Panc1 (cell line): ENCODE data around the gene DNER. TPM values are rescaled to one million over a fixed set of nuclear protein-coding genes. Genes with fewer than 3 reads are reported as not detected.

Experiments
- ATAC-seq: fragments of 200-7000 bp; cut with Tn5 transposase; 2 replicates; pipeline ENCODE4 v1.9.1; 2020; ENCODE audit warnings: mild to moderate bottlenecking, moderate library complexity
- BruUV-seq: library from RNA; stranded (reverse); fragments of 400-500 nt; replicated peaks from 2 replicates; lab custom pipeline; 2021; lab: Mats Ljungman, UMichigan
- CTCF ChIA-PET: fragments of 300-600 bp; sonication (Branson Sonifier 250); formaldehyde crosslinking; loops from one replicate; lab custom pipeline; 2022; ENCODE audit warnings: antibody characterized with exemption; lab: Charles Lee
- POLR2A ChIA-PET: fragments of 300-600 bp; sonication (Branson Sonifier 250); formaldehyde crosslinking; loops from one replicate; lab custom pipeline; 2022; ENCODE audit warnings: antibody characterized with exemption; lab: Charles Lee
- DNase-seq: peaks from one replicate; pipeline ENCODE4 v3.0.0-alpha.2; 2010; ENCODE audit warnings: low read depth, low spot score
- H3K27ac ChIP-seq: 2 replicates; pipeline ENCODE4 v1.5.1; 2011; ENCODE audit warnings: mild to moderate bottlenecking, low read length, inconsistent platforms
- H3K27me3 ChIP-seq: fragments of 200-500 bp; sonication (Bioruptor generic); 2 replicates; pipeline ENCODE4 v1.6.0; 2014; ENCODE audit warnings: low read length, inconsistent platforms; ENCODE audit not compliant: control insufficient read depth, insufficient read depth
- H3K36me3 ChIP-seq: fragments of 200-500 bp; sonication (Bioruptor generic); 2 replicates; pipeline ENCODE4 v1.5.1; 2014; ENCODE audit warnings: inconsistent platforms, mild to moderate bottlenecking, low read length, moderate library complexity; ENCODE audit not compliant: control insufficient read depth, insufficient read depth
- H3K4me1 ChIP-seq: 2 replicates; pipeline ENCODE4 v1.5.1; 2011; ENCODE audit warnings: inconsistent platforms, mild to moderate bottlenecking, low read length, moderate library complexity; ENCODE audit not compliant: control insufficient read depth, insufficient read depth
- H3K4me3 ChIP-seq, 2 experiments: 2 replicates each; pipeline ENCODE4 v1.5.1; 2011 to 2012; ENCODE audit warnings: low read depth in 2 of 2, low read length in 2 of 2, mild to moderate bottlenecking in 2 of 2, inconsistent platforms in 1 of 2, moderate library complexity in 1 of 2
- H3K9me3 ChIP-seq: fragments of 200-500 bp; sonication (Bioruptor generic); 2 replicates; pipeline ENCODE4 v1.5.1; 2014; ENCODE audit warnings: low read depth, mild to moderate bottlenecking, inconsistent platforms, low read length, moderate library complexity; ENCODE audit not compliant: control insufficient read depth, insufficient read depth
- POLR2AphosphoS5 ChIP-seq: IDR thresholded peaks from 2 replicates; pipeline ENCODE4 v1.6.1; 2012; ENCODE audit warnings: mild to moderate bottlenecking, low read depth, low read length, moderate library complexity
- SIN3A ChIP-seq: IDR thresholded peaks from 2 replicates; pipeline ENCODE4 v1.6.1; 2012; ENCODE audit warnings: low read depth, mild to moderate bottlenecking, low read length, moderate library complexity, borderline replicate concordance; ENCODE audit not compliant: insufficient read depth
- TCF7L2 ChIP-seq: IDR thresholded peaks from 2 replicates; pipeline ENCODE4 v1.6.1; 2011; ENCODE audit warnings: mild to moderate bottlenecking, low read depth, low read length, inconsistent platforms
- in situ Hi-C: cut with HindIII; loops from 2 replicates; pipeline ENCODE4 v1.10.0; 2016; ENCODE audit warnings: low sequenced_read_pairs, low pct_unique_long_range_greater_than_20kb
- intact Hi-C: fragments of 100-400 bp; cut with micrococcal nuclease; formaldehyde crosslinking; loops from one replicate; pipeline ENCODE4 v1.10.0; 2022; ENCODE audit not compliant: unreplicated experiment
- total RNA-seq: library from RNA; stranded (reverse); gene quantifications from one replicate; pipeline ENCODE4 v1.2.1, GENCODE V29; 2021; ENCODE audit not compliant: unreplicated experiment
- TF ChIP-seq, protein P1 (sequence below): fragments of 450-650 bp; IDR thresholded peaks from 2 replicates; pipeline ENCODE4 v1.5.1; 2017; ENCODE audit warnings: mild to moderate bottlenecking
- TF ChIP-seq, protein P2 (sequence below), 2 experiments: IDR thresholded peaks; 2 replicates each; pipeline ENCODE4 v1.6.1; 2011 to 2012; ENCODE audit warnings: low read depth in 2 of 2, control low read depth in 1 of 2, low read length in 1 of 2, mild to moderate bottlenecking in 1 of 2, moderate library complexity in 1 of 2; ENCODE audit not compliant: insufficient read depth in 1 of 2

Gene DNER
- total RNA-seq, 1 experiment from 2014 or later = 0.31 TPM

DNA sequence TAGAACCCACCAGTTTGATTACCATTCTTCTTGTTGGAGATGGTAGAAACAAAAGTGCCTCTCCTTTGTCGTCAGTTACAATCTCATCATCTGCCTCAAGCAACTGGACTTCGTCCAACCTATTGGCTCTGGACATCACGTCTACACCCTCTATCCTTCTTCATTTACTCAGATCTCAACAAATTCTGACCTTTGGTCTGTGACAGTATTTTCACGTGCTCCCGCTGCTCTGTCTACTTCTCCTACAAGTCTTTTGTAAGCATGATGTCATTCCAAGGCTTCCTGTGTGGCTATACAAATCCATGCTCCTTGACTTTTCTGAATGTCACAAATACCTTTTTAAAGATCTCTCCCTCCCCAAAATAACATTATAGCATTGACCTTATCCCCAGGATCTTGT, 400.2 kb downstream of the DNER start:
- H3K27me3 ChIP-seq = no peaks in the 10 kb centered on the region
- no peaks in the 10 kb centered on the region for H3K4me1 ChIP-seq
- CTCF ChIA-PET = no interaction called here
- POLR2A ChIA-PET = no interaction called here
- H3K4me3 ChIP-seq = no peak overlapping the region
- H3K36me3 ChIP-seq = no peaks in the 10 kb centered on the region
- DNase-seq (no peak), ATAC-seq (no peak)
- in situ Hi-C loops (no loop called here), intact Hi-C loops (no loop called here)
- H3K9me3 ChIP-seq = no peaks in the 10 kb centered on the region
- BruUV-seq = no TSS peak
- H3K27ac ChIP-seq = no peak overlapping the region
- no peak for TF ChIP-seq SIN3A
- TF ChIP-seq TCF7L2 = no peak
- no peak for TF ChIP-seq POLR2AphosphoS5
- TF ChIP-seq, protein P1, sequence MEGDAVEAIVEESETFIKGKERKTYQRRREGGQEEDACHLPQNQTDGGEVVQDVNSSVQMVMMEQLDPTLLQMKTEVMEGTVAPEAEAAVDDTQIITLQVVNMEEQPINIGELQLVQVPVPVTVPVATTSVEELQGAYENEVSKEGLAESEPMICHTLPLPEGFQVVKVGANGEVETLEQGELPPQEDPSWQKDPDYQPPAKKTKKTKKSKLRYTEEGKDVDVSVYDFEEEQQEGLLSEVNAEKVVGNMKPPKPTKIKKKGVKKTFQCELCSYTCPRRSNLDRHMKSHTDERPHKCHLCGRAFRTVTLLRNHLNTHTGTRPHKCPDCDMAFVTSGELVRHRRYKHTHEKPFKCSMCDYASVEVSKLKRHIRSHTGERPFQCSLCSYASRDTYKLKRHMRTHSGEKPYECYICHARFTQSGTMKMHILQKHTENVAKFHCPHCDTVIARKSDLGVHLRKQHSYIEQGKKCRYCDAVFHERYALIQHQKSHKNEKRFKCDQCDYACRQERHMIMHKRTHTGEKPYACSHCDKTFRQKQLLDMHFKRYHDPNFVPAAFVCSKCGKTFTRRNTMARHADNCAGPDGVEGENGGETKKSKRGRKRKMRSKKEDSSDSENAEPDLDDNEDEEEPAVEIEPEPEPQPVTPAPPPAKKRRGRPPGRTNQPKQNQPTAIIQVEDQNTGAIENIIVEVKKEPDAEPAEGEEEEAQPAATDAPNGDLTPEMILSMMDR = no peak
- TF ChIP-seq, protein P2, sequence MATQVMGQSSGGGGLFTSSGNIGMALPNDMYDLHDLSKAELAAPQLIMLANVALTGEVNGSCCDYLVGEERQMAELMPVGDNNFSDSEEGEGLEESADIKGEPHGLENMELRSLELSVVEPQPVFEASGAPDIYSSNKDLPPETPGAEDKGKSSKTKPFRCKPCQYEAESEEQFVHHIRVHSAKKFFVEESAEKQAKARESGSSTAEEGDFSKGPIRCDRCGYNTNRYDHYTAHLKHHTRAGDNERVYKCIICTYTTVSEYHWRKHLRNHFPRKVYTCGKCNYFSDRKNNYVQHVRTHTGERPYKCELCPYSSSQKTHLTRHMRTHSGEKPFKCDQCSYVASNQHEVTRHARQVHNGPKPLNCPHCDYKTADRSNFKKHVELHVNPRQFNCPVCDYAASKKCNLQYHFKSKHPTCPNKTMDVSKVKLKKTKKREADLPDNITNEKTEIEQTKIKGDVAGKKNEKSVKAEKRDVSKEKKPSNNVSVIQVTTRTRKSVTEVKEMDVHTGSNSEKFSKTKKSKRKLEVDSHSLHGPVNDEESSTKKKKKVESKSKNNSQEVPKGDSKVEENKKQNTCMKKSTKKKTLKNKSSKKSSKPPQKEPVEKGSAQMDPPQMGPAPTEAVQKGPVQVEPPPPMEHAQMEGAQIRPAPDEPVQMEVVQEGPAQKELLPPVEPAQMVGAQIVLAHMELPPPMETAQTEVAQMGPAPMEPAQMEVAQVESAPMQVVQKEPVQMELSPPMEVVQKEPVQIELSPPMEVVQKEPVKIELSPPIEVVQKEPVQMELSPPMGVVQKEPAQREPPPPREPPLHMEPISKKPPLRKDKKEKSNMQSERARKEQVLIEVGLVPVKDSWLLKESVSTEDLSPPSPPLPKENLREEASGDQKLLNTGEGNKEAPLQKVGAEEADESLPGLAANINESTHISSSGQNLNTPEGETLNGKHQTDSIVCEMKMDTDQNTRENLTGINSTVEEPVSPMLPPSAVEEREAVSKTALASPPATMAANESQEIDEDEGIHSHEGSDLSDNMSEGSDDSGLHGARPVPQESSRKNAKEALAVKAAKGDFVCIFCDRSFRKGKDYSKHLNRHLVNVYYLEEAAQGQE (IDR thresholded peaks at IDR 0.05; ENCODE audit: insufficient read depth in 1 of 2, low read depth in 2 of 2, low read length in 1 of 2) = no peak

DNA sequence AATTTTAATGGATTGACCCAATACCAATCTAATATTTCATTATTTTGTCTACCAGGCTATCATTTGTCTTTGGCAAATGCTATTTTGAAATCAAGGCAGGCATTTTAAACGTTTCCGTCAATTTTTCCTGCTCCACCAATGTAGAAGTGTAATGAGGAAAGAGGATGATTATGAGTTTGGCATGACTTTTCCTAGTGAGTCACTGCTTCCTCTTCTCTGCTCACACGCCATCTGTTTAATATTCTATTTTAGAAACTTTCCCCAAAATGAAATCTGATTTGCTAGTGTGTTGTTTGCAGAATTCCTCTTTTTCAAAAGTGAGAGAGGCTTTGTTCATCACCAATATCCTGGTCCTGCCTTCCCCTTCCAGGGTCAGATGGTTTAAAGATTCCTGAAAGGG, 400.8 kb downstream of the DNER start:
- TF ChIP-seq, protein P2 (IDR thresholded peaks at IDR 0.05; ENCODE audit: insufficient read depth in 1 of 2, low read depth in 2 of 2, low read length in 1 of 2) = no peak
- TF ChIP-seq, protein P1 = no peak
- TF ChIP-seq POLR2AphosphoS5 (no peak), TCF7L2 (no peak), SIN3A (no peak)
- ChIA-PET CTCF (no interaction called here), POLR2A (no interaction called here)
- Histone ChIP-seq H3K36me3 (no peaks in the 10 kb centered on the region), H3K9me3 (no peaks in the 10 kb centered on the region), H3K4me1 (no peaks in the 10 kb centered on the region), H3K27me3 (no peaks in the 10 kb centered on the region), H3K4me3 (no peak overlapping the region), H3K27ac (no peak overlapping the region)
- ATAC-seq (no peak), DNase-seq (no peak)
- intact Hi-C loops = no loop called here
- in situ Hi-C loops = no loop called here
- no TSS peak for BruUV-seq

Other genes with a start within 250 kb of the DNER start
- gene TRIP12, start 207.5 kb upstream of the DNER start, total RNA-seq = 368 TPM
- gene FBXO36, start 207.9 kb upstream of the DNER start, total RNA-seq = 3.9 TPM